ENCODE measurements around the gene PPP4R3B. TPM values are rescaled to one million over a fixed set of nuclear protein-coding genes. Genes with fewer than 3 reads are reported as not detected.

The PPP4R3B gene
- total RNA-seq, 1 experiment from 2014 or later = 40.8 TPM

DNA sequence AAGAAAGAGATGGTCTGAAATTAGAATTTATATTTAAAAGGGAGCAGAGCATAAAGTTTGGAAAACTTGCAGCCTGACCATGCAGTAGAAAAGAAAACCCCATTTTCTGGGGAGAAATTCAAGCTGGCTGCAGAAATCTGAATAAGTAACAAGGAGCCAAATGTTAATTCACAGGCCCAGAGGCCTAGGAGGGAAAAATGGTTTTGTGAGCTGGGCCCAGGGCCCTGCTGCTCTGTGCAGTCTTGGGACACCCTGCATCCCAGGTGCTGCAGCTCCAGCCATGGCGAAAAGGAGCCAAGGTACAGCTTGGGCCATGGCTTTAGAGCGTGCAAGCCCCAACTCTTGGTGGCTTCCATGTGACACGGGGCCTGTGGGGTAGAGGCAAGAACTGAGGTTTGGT is 56.6 kb downstream of the PPP4R3B start:
- TF ChIP-seq POLR2A (IDR thresholded peaks at IDR 0.05; ENCODE audit: borderline replicate concordance, extremely low read depth, insufficient read depth, insufficient read length) (no peak), ZBTB33 (IDR thresholded peaks at IDR 0.05; ENCODE audit: extremely low read depth, insufficient replicate concordance, low read length) (no peak), ZFX (IDR thresholded peaks at IDR 0.05) (no peak), EGR1 (IDR thresholded peaks at IDR 0.05; ENCODE audit: low read depth) (no peak), EZH2phosphoT487 (IDR thresholded peaks at IDR 0.05; ENCODE audit: borderline replicate concordance) (no peak), CBX3 (IDR thresholded peaks at IDR 0.05; ENCODE audit: low read depth) (no peak)
- H3K4me1 ChIP-seq (ENCODE audit: control insufficient read depth in 1 of 2, insufficient read depth in 2 of 2, low read length in 2 of 2) = peaks cover 8 to 10% of the 10 kb centered on the region in 2 experiments
- H3K36me3 ChIP-seq (ENCODE audit: control insufficient read depth in 1 of 2, insufficient read depth in 2 of 2, low read length in 2 of 2) = peaks cover 26 to 27% of the 10 kb centered on the region in 2 experiments
- DNase-seq (ENCODE audit: low read depth, low spot score) (no peak), ATAC-seq (no peak)
- ChIA-PET CTCF (no interaction called here), RAD21 (ENCODE audit: low non-redundant PET in 1 of 2, low total read pairs in 2 of 2, uncharacterized antibody in 2 of 2, unreplicated experiment in 2 of 2) (no interaction called here), POLR2A (interaction anchor here (1.2 kb wide), 1 partner anchor 57 kb away, joined by 3 read pairs; no protein-coding TSS in a partner anchor)
- H3K27me3 ChIP-seq (ENCODE audit: insufficient read depth, low read length) = no peaks in the 10 kb centered on the region
- H3K9me2 ChIP-seq (ENCODE audit: insufficient read depth) = no peaks in the 10 kb centered on the region
- no peak overlapping the region for H3K4me3 ChIP-seq (replicated peaks in 1 of 2; ENCODE audit: low read depth in 1 of 2, low read length in 2 of 2)
- H2AFZ ChIP-seq (ENCODE audit: low read depth, low read length, poor library complexity, severe bottlenecking) = no peak overlapping the region
- 0 out of 2 replicates have a peak, but pooled peaks cover 3% of the 10 kb centered on the region for H4K20me1 ChIP-seq (ENCODE audit: insufficient read depth)
- no peak overlapping the region for H3K27ac ChIP-seq (ENCODE audit: low read depth, low read length)
- peaks cover 0 to 7% of the 10 kb centered on the region in 2 experiments; a peak in 2 of 4 replicates for H3K9me3 ChIP-seq (ENCODE audit: control insufficient read depth in 1 of 2, insufficient read depth in 1 of 2, low read depth in 1 of 2, low read length in 2 of 2)
- no peak overlapping the region for H3K9ac ChIP-seq (ENCODE audit: low read length)
- no peaks in the 10 kb centered on the region for H3K79me2 ChIP-seq (ENCODE audit: insufficient read depth, low read length)
- H3K4me2 ChIP-seq (ENCODE audit: low read length) = no peak overlapping the region
- intact Hi-C loops (cut with micrococcal nuclease) = no loop called here
- BruUV-seq (replicated peaks) = no TSS peak

- H2AFZ ChIP-seq (ENCODE audit: low read depth, low read length, poor library complexity, severe bottlenecking) = no peak overlapping the region
- 0 out of 2 replicates have a peak, but pooled peaks cover 3% of the 10 kb centered on the region for H4K20me1 ChIP-seq (ENCODE audit: insufficient read depth)
- POLR2A ChIA-PET = no interaction called here
- no peaks in the 10 kb centered on the region for H3K79me2 ChIP-seq (ENCODE audit: insufficient read depth, low read length)
- H3K4me2 ChIP-seq (ENCODE audit: low read length) = peak overlapping the region; percentile 62; the same call in 1 of the 2 replicates
- no peaks in the 10 kb centered on the region for H3K27me3 ChIP-seq (ENCODE audit: insufficient read depth, low read length)
- peaks cover 10 to 21% of the 10 kb centered on the region in 2 experiments for H3K36me3 ChIP-seq (ENCODE audit: control insufficient read depth in 1 of 2, insufficient read depth in 2 of 2, low read length in 2 of 2)
- RAD21 ChIA-PET (ENCODE audit: low non-redundant PET in 1 of 2, low total read pairs in 2 of 2, uncharacterized antibody in 2 of 2, unreplicated experiment in 2 of 2) = interaction anchor here in 1 of 2 experiments (0.7 kb wide), 1 partner anchor 12 kb away, joined by 3 read pairs; no protein-coding TSS in a partner anchor
- H3K9me3 ChIP-seq (ENCODE audit: control insufficient read depth in 1 of 2, insufficient read depth in 1 of 2, low read depth in 1 of 2, low read length in 2 of 2) = peaks cover 0 to 7% of the 10 kb centered on the region in 2 experiments; a peak in 2 of 4 replicates
- no peak for ATAC-seq
- H3K9ac ChIP-seq (ENCODE audit: low read length) = no peak overlapping the region
- intact Hi-C loops (cut with micrococcal nuclease) = no loop called here
- peaks cover 10 to 14% of the 10 kb centered on the region in 2 experiments for H3K4me1 ChIP-seq (ENCODE audit: control insufficient read depth in 1 of 2, insufficient read depth in 2 of 2, low read length in 2 of 2)
- CTCF ChIA-PET = no interaction called here
- BruUV-seq (replicated peaks) = no TSS peak
- no peak for DNase-seq (ENCODE audit: low read depth, low spot score)
- H3K9me2 ChIP-seq (ENCODE audit: insufficient read depth) = no peaks in the 10 kb centered on the region
- H3K27ac ChIP-seq (ENCODE audit: low read depth, low read length) = no peak overlapping the region
- H3K4me3 ChIP-seq (replicated peaks in 1 of 2; ENCODE audit: low read depth in 1 of 2, low read length in 2 of 2) = no peak overlapping the region
- no peak for TF ChIP-seq RAD21 (IDR thresholded peaks at IDR 0.05; ENCODE audit: low read depth)
- no peak for TF ChIP-seq CTCF (IDR thresholded peaks at IDR 0.05 in 2 of 3, conservative IDR thresholded peaks at IDR 0.05 in 1 of 3; ENCODE audit: borderline replicate concordance in 1 of 3, insufficient read depth in 1 of 3, low read depth in 2 of 3, low read length in 2 of 3)
- TF ChIP-seq POLR2A (IDR thresholded peaks at IDR 0.05; ENCODE audit: borderline replicate concordance, extremely low read depth, insufficient read depth, insufficient read length) = no peak
- TF ChIP-seq, protein P1, sequence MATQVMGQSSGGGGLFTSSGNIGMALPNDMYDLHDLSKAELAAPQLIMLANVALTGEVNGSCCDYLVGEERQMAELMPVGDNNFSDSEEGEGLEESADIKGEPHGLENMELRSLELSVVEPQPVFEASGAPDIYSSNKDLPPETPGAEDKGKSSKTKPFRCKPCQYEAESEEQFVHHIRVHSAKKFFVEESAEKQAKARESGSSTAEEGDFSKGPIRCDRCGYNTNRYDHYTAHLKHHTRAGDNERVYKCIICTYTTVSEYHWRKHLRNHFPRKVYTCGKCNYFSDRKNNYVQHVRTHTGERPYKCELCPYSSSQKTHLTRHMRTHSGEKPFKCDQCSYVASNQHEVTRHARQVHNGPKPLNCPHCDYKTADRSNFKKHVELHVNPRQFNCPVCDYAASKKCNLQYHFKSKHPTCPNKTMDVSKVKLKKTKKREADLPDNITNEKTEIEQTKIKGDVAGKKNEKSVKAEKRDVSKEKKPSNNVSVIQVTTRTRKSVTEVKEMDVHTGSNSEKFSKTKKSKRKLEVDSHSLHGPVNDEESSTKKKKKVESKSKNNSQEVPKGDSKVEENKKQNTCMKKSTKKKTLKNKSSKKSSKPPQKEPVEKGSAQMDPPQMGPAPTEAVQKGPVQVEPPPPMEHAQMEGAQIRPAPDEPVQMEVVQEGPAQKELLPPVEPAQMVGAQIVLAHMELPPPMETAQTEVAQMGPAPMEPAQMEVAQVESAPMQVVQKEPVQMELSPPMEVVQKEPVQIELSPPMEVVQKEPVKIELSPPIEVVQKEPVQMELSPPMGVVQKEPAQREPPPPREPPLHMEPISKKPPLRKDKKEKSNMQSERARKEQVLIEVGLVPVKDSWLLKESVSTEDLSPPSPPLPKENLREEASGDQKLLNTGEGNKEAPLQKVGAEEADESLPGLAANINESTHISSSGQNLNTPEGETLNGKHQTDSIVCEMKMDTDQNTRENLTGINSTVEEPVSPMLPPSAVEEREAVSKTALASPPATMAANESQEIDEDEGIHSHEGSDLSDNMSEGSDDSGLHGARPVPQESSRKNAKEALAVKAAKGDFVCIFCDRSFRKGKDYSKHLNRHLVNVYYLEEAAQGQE (IDR thresholded peaks at IDR 0.05; ENCODE audit: low read depth) = no peak
- no peak for TF ChIP-seq ZNF274 (IDR thresholded peaks at IDR 0.05; ENCODE audit: low read depth, low read length)
- no peak for TF ChIP-seq EZH2 (IDR thresholded peaks at IDR 0.05)
- TF ChIP-seq ZFX (IDR thresholded peaks at IDR 0.05) = no peak
- TF ChIP-seq TCF7L2 (IDR thresholded peaks at IDR 0.05; ENCODE audit: borderline replicate concordance, extremely low read depth, insufficient read depth, insufficient read length) = no peak
Measured at GRCh38 chr2:55556809-55557208, 60.6 kb downstream of the PPP4R3B start.

All from HCT116 (cell line).